NCI-H1417 treated with DMSO at 0.1 percent for 48 hours (cell line): ENCODE results near the gene NKPD1.
"Not testable (repeated sequence)": the region's sequence is repeated elsewhere in the genome, so short reads cannot be mapped to it uniquely, and the experiment has no call there.

ENCODE experiments used
- DNase-seq: peaks from one replicate; lab custom pipeline; 2025; lab: John Stamatoyannopoulos, UW

Gene NKPD1

DNA sequence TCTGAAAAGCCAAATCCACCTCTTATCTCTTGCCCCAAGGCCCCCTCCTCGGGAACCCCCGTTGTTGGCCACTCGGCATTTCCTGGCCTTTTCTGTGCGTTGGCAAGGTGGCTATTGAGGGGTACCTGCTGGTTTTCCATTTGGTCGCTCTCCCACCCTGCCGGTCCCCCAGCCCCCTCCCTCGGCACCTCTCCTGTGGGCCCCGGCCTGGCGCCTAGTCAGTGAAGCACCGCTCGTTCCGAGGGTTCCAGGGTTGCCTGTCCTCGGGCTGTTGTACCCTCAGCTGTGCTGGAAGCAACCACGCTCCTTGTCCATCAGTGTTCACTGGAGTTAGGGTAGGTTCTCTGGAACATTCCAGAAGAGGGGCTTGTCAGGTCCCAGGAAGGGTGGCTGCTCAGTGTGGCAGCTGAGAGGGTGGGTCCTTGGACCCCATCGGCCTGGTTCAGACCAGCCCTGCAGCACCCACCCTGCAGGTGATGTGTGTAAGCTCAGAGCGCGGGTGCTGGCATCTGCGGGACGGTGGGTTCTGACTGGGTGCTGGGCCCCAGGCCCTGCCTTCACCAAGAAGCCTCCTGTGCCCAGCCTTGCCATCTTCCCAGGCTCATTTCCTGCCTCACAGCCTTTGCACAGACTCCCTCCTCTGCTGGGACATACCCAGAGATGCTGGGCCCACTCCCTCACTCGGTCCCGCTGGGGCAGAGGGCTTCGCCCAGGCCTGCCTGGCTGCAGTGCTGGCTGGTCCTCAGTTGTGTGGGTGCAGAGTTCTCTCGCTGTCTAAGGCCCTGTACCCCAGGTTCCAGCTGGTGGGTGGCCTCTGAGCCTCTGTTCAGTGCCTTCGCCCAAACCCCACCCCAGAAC, 21.3 kb downstream of the NKPD1 start:
- no peak for DNase-seq

DNA sequence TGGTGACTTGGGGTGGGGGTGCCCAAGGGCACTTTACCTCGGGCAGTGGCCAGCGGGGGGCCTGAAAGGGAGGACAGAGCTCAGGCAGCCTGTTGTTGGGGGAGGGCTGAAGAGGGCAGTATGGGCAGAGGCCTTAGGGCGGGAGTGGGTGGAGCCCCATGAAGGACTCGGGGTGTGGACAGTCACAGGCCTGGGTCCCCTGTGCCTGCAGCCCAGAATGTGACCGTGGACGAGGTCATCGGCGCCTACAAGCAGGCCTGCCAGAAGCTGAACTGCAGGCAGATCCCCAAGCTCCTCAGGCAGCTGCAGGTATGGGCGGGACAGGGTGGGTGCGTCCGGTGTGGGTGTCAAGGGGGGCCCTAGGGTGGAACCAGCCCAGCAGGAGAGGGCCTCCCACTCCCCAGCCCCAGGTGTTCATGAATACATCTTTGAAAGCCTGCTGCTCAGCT, 22.5 kb downstream of the NKPD1 start:
- no peak for DNase-seq

DNA sequence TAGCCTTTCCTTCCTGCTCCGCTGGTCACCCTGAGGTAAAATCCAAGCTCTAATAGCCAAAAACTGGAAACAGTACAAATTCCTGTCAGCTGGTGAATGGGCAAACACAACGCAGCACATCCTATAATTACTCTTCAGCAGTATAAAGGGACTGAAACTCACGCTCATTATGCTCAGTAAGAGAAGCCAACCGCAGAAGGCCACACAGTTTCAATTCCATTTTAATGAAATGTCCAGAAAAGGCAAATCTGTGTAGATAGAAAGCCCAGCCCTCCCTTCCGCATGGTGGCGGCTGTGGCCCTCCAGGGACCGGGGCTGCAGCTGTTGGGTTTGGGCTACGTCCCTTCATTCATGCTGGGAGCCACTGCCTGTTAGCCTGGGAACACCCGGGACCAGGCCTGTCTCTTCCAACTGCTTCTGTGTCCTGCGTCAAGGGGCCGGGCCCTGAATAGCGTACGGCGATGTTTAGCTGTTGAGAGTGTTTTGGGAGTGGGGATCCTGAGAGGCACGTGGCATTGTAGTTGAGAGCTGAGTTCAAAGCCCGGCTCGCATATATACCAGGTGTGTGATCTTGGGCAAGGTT, 23.5 kb downstream of the NKPD1 start:
- DNase-seq: no peak

DNA sequence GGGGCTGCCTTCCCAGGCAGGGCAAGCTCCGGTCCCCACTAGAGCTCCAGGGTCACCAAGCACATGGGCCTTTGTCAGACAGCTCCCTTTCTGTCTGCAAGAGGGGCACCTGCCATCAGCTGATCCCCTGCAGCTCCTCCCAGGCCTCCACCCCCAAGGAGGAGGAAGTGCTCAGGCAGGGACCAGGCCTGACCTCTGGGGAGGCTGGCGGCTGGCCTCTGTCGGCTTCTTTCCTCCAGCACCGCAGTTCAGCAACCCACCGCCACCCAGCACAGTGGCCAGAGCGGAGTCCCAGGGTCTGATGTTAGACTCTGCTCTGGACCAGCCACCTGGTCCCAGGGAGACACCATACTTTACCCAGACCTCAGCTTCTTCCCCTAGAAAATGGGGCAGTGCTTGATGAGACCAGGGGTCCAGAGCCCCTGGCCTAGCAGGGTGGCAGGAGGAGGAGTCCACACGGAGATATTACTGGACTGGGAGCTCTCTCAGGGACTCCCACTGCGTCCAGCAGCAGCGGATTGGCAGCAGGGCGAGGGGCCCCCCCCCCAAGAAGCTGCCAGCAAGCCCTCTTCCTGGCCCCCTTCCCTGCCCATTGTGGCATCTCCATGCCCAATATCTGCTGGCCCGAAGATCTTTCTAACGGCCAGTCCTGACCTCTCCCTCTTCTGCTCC, 24.1 kb downstream of the NKPD1 start:
- DNase-seq: no peak

DNA sequence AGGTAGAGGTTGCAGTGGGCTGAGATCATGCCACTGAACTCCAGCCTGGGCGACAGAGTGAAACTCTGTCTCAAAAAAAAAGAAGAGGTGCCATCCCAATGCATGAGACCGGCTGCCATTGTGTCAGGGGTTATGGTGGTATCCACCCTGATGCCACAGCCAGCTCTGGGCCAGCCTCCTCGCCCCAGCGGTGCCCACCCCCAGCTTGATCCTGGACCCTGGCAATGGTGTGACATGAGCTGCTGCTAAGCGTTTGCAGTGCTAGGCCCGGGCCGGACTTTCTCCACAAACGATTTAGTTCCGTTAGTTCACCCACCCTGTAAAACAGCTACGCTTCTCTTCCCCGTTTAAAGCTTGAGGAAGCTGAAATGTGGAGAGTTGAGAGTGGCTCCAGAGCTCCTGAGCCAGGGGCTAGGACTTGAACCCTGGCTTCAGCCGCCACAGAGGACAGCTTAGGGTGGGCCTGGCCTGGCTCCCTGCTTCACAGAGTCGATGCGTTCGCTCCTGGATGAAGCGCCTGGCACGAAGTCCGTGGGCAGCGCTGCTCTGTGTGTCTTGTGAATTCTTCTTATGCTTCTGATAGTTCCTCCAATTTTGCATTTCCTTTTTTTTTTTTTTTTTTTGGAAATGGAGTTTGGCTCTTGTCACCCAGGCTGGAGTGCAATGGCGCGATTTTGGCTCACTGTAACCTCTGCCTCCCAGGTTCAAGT, 25.5 kb downstream of the NKPD1 start:
- no peak for DNase-seq

DNA sequence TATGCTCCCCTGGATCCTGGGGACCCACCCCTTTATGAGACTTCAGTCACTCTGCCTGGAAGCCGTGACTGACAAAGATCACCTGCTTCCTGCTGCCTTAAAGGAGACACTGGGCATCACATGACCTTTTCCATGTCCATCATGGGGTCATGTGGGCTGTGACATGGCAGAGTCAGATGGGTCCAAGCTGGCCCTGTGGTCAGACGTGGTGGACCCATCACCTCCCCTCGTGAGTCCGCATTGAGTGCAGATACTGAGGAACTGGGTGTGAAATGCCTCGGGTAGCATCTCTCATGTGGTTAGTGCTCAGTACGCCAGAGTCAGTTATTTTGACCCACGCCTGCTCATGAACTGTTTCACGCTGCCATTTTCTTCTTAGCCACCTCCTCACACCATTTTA, 27.1 kb downstream of the NKPD1 start:
- DNase-seq: no peak

DNA sequence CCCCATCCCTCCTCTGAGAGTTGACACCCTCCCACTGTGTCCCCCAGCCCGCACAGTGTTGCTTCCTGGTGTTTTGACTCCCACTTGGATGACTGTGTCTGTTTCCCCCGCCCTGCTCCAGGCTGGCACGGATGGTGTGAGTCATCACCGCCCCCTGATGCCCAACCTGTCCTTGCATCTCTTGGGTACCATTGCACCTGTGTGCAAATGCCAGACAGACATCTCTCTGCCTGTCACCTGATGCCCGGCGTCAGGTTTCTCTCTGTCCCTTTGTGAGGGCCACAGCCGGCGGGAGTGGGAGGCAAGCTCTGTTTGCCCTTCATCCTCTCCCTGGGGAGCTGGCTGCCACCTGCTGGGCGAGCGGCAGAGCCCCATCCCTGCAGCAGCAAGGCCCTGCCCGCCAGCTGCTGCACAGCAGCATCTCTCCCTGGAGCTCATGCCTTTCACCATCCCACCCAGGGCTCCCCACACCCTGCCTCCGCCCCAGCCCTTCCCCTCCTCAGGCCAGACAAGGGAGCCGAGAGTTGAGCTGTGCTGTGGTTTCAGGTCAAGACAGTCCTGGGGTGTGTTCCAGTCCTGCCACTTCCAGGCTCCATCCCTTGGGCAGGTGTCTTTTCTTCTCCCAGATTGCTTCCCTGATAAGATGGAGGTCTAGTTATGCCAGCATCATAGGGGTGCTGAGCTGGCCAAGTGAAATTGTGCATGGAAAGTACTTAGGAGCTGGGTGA, 29.7 kb downstream of the NKPD1 start:
- DNase-seq: peak; percentile 79

DNA sequence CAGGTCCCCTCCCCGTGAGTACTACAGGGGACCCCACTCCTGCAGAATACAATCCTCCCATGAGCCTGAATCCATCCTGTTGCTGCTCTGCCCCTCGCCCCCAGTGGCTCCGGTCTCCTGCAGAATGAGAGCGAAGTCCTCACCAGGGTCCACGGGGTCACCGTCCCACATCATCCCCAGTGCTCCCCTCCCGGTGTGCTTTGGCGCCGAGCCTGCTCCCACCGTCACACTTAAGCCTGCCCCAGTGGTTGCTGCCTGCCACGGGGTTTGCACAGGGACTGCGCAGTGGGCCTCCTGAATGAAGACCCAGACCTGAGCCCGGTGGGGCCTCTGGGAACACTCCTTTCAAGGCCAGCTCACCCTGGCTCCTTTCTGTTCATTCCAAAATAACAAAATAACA, 30.5 kb downstream of the NKPD1 start:
- DNase-seq: no peak

DNA sequence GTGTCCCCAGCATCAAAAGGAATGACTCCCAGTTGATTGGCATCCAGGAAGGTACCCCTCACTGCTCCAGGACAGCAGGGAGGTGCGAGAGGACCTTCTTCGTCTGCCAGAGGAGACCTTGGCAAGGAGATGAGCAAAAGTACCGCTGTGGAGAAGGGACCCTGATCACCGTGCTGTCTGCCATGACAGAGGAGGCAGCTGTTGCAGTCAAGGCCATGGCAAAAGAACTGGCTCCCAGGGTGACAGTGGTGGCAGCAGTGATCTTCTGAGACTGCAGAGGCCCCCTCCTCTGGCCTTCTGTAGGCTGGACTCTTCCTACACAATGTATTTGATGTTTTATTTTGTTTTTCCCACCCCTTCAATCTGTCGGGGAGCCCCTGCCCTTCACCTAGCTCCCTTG, 32.0 kb downstream of the NKPD1 start:
- DNase-seq: no peak

DNA sequence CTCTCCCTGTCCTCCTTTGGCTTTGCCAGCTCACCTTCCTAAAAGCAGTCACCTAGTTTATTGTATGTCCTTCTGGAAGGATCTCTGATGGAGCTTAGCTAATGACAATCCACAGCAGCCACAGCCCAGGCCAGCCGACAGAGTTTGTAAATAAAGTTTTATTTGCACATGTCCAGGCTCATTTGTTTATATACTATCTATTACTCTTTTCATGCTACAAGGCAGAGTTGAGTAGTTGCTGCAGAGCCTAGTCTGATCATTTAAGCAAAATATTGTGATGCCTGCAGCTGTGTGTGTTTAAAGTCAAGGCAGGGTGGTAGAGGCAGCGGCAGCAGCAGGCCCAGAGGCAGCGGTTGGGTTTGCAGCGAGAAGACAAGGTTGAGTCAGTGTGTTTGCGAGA, 32.6 kb downstream of the NKPD1 start:
- DNase-seq: no peak

DNA sequence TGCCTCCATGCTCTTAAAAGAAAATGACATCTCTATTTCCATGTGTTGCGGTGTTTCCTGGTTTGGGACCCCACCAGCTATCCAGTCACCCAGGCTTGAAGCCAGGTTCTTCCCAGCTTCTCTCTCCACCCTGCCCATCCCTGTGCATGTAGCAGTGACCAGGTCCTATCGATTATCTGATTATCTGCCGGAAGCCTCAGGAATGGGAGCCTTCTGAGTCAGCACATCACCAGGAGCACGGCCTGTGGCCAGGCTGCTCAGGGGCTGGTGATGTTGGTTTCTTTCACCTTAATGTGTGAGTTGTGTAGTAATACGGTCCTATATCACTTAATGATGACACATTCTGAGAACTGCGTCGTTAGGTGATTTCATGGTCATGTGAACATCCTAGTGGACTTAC, 34.1 kb downstream of the NKPD1 start:
- DNase-seq: no peak

DNA sequence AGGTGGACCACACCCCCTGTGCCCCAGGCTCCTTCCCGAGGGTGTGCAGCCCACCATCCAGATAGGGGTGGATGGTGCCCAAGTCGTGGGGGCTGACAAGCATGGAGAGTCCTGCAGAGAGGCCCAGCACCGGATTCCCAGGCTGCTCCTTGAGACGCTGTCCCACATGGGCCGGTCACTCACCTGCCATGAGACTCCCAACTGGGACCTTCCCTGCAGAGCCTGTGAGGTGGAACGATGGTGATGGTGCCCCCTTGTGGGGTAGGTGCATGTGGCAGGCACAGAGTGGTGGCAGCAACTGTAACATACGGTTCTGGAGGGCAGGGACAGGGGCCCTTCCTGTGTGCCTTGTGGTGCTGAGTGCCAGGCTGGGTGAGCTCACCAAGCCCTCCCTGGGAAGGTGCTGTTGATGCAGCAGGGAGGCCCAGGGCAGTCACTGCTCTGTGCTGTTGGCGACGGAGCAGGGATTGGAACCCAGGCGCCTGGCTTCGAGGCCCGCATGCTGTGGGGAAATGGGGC, 34.7 kb downstream of the NKPD1 start:
- DNase-seq: no peak

DNA sequence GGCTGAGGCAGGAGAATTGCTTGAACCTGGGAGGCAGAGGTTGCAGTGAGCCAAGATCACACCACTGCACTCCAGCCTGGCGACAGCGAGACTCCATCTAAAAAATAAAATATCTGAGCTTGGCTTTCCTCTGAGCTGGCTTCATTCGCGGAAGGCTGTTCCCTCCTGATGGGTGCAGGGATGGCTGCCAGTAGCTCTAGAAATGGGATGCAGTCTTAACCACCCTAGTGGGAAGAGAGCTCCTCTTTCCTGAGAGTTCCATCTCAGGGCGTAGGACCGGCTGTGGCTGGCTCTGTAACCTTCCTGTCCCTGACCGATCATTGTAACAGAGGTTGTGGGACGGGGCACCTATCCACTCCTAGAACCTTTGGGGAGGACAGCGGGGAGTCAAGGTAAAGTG, 35.4 kb downstream of the NKPD1 start:
- DNase-seq: no peak

DNA sequence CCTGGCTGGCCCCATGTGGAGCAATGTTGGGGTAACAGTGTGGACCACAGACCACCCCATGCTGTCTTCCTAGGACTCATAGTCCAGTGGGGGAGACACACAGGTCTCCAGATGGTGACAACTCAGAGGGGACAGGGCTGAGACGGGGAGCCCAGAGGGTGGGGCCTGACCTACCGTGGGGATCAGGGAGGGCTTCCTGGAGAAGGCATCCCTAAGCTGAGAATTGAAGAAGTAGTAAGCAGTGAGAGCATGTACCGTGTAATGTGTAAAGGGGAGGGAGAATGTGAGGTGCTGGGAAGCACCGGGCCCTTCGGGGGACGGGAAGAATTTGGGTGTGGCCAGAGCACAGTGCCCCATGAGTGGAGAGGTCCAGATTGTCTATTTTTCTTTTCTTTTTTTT, 36.8 kb downstream of the NKPD1 start:
- no peak for DNase-seq

DNA sequence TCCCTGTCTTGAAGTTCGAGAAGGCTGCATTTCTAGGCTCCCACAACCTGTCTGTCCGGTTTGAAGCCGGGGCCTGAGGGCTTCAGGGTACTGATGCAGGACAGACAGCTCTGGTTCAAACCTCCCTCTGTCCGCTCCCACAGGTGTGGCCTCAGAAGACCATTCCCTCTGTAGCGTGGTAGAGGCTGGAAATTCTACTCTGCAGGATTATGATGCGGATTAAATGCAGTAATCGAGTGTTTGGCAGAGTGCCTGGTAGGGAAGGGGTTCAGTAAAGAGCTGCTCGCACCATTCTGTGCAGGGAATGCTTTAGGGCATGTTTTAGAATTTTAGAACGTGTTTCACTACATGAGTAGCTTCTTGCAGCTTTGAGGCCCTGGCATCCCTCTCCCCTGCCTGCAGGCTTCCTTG, 37.3 kb downstream of the NKPD1 start:
- DNase-seq: no peak

DNA sequence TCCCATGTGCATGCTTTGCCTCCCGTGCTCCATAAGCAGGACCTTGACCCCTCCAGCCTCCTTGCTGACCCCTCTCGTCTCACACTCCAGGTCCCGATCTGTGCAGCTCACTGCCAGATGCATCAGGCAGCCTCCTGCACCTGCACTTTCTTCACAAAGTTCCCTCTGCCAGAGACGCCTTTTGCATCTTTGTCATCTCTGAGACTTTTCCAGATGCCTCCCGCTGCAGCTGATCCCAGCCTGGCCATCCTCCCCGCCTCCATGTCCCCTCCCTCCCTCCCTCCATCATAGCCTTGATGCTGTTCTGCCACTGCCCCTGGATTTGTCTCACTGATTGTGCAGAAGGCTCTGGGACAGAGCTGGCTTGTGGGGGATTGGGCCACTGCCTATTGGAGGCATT, 38.0 kb downstream of the NKPD1 start:
- DNase-seq: no peak

DNA sequence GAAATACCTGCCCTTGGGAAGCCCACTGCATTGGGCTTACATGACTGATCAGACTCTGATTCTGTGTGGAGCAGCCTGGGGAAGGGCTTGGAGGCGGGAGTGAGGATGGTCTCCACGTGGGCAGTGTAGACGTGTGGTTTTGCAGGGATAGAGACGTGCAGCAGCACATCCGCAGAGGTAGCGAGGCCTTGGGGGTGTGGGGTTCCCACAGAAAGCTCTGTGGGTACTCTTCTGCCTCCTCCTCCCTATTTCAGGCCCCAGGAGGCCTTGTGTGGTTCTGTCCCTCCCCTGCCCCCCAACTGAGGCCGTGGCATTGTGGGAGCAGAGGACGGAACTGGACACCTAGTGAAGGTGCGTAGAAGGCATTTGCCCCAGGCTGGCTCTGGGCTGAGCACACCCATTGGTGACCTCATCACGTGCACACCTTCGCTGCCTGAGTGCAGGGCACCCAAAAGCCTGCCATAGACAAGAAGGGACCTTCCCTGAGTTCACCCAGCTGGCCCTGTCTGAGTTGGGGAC, 38.9 kb downstream of the NKPD1 start:
- no peak for DNase-seq

DNA sequence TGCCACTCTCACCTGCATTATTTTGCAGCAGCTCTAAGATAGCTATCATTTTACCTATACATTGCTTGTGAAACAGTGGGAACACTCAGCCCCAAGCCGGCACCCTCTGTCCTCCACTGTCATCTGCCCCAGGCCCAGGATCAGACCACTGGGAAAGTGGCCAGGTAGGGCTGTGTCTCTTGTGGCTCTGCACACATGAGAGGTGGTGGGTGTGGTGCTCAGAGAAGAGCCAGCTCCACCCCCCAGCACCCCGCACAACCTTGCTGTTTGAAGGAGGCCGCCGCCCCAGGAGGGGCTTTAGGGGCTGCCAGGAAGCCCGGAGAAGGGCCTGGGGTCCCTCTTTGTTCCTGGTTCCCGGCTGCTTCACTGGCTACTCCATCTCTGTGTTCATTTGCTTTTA, 41.2 kb downstream of the NKPD1 start:
- no peak for DNase-seq

DNA sequence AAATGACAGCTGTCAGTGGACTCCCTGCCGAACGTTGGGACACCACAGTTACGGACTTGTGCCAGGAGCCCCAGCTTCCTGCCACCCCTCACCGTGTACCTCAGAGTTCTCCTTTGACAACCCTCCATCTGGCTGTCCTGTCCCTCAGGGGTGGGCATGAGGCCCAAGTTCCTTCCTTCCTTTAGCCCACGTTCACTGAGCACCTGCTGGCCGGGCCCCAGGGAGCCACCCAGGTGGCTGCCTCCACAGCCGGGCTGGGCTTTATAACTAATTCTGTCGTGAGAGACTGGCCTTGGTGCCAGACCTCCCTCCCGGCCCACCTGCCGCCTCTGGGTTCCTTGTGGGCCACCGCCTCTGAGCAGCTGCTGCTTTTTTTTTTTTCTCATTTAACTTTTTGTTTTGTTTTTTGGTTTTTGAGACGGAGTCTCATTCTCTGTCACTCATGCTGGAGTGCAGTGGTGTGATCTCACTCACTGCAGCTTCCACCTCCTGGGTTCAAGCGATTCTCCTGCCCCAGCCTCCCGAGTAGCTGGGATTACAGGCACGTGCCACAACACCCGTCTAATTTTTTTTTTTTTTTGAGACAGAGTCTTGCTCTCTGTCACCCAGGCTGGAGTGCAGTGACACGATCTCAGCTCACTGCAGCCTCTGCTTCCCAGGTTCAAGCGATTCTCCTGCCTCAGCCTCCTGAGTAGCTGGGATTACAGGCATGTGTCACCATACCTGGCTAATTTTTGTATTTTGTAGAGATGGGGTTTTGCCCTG, 42.0 kb downstream of the NKPD1 start:
- DNase-seq: not testable (repeated sequence)

DNA sequence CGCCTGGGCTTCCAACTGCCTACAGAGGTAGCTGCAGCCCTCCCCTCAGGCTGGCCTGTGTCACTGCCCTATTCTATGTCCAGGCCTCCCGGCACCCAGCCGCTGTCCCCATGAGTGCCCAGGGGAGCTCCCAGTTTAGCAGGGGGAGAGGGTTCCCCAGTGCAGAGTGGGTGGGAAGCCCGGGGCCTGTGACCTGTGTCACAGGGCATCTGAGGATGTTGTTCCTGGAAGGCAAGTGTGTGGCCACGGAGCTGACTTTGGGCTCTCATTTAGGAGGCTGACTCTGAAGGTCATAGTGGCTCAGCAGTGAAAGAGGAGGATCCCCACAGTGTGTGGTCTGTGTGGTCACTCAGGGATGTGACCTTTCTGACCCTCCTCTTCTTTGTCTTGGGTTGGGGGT, 42.7 kb downstream of the NKPD1 start:
- DNase-seq: no peak

DNA sequence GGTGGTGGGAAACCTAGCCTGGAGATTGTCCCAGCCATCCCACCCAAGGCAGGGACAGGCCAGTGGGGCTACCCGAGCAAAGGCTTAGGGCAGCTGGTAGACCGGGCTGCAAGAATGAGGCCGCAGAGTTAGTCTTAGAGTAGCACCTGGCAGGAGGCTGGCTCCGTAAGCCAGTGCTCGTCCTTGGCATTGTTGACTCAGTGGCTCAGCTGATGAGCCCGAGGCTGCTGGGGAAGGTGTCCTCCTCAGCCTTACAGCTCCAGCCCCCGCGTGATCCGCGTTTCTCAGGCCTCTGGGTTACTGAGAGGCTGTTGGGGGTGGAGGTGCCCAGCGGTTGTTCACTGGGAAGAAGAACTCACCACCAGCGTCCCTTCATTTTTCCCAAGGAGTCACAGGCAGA, 43.1 kb downstream of the NKPD1 start:
- no peak for DNase-seq
